ENCODE results near the gene CALN1. TPM values are rescaled to one million over a fixed set of nuclear protein-coding genes. Genes with fewer than 3 reads are reported as not detected.

Gene CALN1
- total and polyA plus RNA-seq, 7 donors, result under 0.01 TPM; not detected in 5

DNA sequence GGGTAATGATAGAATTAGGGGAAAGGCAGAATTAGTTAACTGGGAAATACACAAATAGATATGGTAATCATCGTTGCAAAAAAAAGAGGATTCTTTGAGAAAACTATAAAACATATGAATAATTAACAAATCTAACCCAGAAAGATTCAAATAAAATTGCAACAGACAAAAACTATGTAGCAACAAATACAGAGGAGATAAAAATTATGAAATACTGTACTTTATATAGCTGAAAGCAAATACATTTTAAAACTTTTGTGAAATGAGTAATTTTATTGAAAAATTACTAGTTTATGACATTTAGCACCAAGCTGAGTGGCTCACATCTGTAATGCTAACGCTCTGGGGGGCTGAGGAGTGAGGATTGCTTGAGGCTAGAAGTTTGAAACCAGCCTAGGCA is 356.7 kb downstream of the CALN1 start:
- no peaks in the 10 kb centered on the region for H3K36me3 ChIP-seq
- no peaks in the 10 kb centered on the region for H3K4me1 ChIP-seq
- no peak for DNase-seq
- intact Hi-C loops (cut with DNase I), result no loop called here
- TF ChIP-seq EP300 (IDR thresholded peaks at IDR 0.05), result no peak
- no peak for TF ChIP-seq POLR2AphosphoS5 (IDR thresholded peaks at IDR 0.05)
- TF ChIP-seq CTCF (IDR thresholded peaks at IDR 0.05), result no peak
- no peak for TF ChIP-seq POLR2A (IDR thresholded peaks at IDR 0.05)
- no peak overlapping the region for H3K27ac ChIP-seq
- 57 to 84% methylated on average over 2 of the region's 2 CpGs for WGBS, 2 donors
- H3K9me3 ChIP-seq, result peaks cover 0 to 4% (median 0%) of the 10 kb centered on the region in 4 donors
- no peaks in the 10 kb centered on the region for H3K27me3 ChIP-seq
- no peak overlapping the region for H3K4me3 ChIP-seq

DNA sequence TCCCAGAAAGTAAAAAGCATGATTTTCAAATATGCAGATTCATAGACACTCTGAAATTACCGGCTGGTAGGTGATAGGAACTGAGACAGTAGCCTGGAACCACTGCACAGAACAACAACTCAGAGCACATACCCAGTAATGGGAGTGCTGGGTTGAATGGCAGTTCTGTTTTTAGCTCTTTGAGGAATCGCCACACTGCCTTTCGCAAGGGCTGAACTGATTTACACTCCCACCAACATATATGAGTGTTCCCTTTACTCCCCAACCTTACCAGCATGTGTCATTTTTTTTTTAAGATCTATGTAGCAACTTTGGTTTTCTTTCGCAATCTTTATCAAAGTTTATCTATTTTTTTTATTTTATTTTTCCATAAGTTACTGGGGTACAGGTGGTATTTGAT is 358.8 kb downstream of the CALN1 start:
- DNase-seq, result no peak
- no peak overlapping the region for H3K27ac ChIP-seq
- H3K9me3 ChIP-seq, result peaks cover 0 to 2% (median 0%) of the 10 kb centered on the region in 4 donors
- H3K4me3 ChIP-seq, result no peak overlapping the region
- no peaks in the 10 kb centered on the region for H3K27me3 ChIP-seq
- no peaks in the 10 kb centered on the region for H3K36me3 ChIP-seq
- intact Hi-C loops (cut with DNase I), result no loop called here
- 87 to 90% methylated on average over 4 of the region's 4 CpGs for WGBS, 2 donors
- TF ChIP-seq POLR2A (IDR thresholded peaks at IDR 0.05) (no peak), POLR2AphosphoS5 (IDR thresholded peaks at IDR 0.05) (no peak), EP300 (IDR thresholded peaks at IDR 0.05) (no peak), CTCF (IDR thresholded peaks at IDR 0.05) (no peak)
- H3K4me1 ChIP-seq, result no peaks in the 10 kb centered on the region

DNA sequence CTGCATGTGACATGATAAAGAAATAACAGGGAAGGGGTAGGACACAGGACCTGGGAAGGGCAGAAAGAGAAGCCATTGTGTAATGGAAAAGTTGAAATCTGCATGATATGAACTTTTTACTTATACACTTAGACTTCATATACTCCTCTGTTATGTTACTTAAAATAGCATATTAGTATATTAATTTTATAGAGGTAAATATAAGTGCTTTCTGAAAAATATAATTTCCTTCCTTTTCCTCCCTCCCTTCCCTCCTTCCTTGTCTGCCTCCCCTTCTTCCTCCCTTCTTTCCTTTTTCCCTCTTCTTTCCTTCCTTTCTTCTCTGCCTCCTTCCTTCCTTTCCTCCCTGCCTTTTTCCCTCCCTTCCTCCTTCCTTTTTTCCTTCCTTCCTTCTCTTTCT is 363.7 kb downstream of the CALN1 start:
- H3K27ac ChIP-seq, result no peak overlapping the region

DNA sequence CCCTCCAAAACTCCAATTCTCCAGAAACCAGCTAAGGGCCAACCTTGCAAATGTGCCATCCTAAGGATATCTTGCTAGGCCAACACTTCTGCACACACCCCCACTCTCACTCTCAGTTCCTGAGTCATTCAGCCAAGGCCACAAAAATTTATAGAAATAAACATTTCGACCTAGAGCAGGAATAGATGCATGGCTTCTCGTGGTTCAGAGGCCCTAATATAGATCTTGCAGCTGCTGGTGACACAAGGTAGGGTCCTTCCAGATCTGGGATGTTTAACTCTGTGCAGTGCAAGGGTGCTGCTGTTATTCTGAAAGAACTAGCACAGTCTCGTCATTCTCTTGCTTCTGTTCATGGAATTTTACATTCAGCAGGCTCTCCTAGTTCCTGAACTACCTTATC is 369.3 kb downstream of the CALN1 start:
- 36 to 37% methylated on average over 3 of the region's 3 CpGs for WGBS, 2 donors
- no peak for DNase-seq
- Histone ChIP-seq H3K9me3 (peaks cover 0 to 5% (median 0%) of the 10 kb centered on the region in 4 donors), H3K4me1 (no peaks in the 10 kb centered on the region), H3K4me3 (no peak overlapping the region), H3K36me3 (no peaks in the 10 kb centered on the region), H3K27me3 (no peaks in the 10 kb centered on the region), H3K27ac (no peak overlapping the region)
- intact Hi-C loops (cut with DNase I), result no loop called here
- TF ChIP-seq CTCF (IDR thresholded peaks at IDR 0.05) (no peak), POLR2A (IDR thresholded peaks at IDR 0.05) (no peak), POLR2AphosphoS5 (IDR thresholded peaks at IDR 0.05) (no peak), EP300 (IDR thresholded peaks at IDR 0.05) (no peak)

More for the DNA sequence above, 363.7 kb downstream of the CALN1 start:
- Histone ChIP-seq H3K4me3 (no peak overlapping the region), H3K36me3 (no peaks in the 10 kb centered on the region), H3K27me3 (no peaks in the 10 kb centered on the region), H3K9me3 (no peaks in the 10 kb centered on the region), H3K4me1 (no peaks in the 10 kb centered on the region)
- intact Hi-C loops (cut with DNase I), result no loop called here
- no peak for TF ChIP-seq CTCF (IDR thresholded peaks at IDR 0.05)
- TF ChIP-seq POLR2AphosphoS5 (IDR thresholded peaks at IDR 0.05), result no peak
- no peak for TF ChIP-seq EP300 (IDR thresholded peaks at IDR 0.05)
- no peak for TF ChIP-seq POLR2A (IDR thresholded peaks at IDR 0.05)
- DNase-seq, result no peak

GRCh38 chr7:72040641-72041040 is 371.5 kb downstream of the CALN1 start:
- Histone ChIP-seq H3K27ac (no peak overlapping the region), H3K4me1 (no peaks in the 10 kb centered on the region), H3K4me3 (no peak overlapping the region), H3K9me3 (peaks cover 0 to 7% (median 0%) of the 10 kb centered on the region in 4 donors), H3K36me3 (no peaks in the 10 kb centered on the region), H3K27me3 (no peaks in the 10 kb centered on the region)
- intact Hi-C loops (cut with DNase I), result no loop called here
- TF ChIP-seq CTCF (IDR thresholded peaks at IDR 0.05) (no peak), EP300 (IDR thresholded peaks at IDR 0.05) (no peak), POLR2A (IDR thresholded peaks at IDR 0.05) (no peak)
- 68 to 74% methylated on average over 2 of the region's 2 CpGs for WGBS, 2 donors
- DNase-seq, result no peak
